GM18909 (cell line): ENCODE measurements around the gene MAP7.
A peak's percentile ranks its signal among the peaks of the same experiment; 100 is the strongest.
"Not testable (repeated sequence)": the region's sequence is repeated elsewhere in the genome, so short reads cannot be mapped to it uniquely, and the experiment has no call there.

Experiments used
- ATAC-seq: cut with Tn5 transposase; IDR thresholded peaks from one replicate; pipeline ENCODE4 v1.9.1; 2021; ENCODE audit warnings: mild to moderate bottlenecking; ENCODE audit not compliant: unreplicated experiment, poor library complexity

Gene MAP7

GRCh38 chr6:136318676-136319075 lies 231.5 kb downstream of the MAP7 start:
- no peak for ATAC-seq

- ATAC-seq = no peak
These were observed 232.3 kb downstream of the MAP7 start for GRCh38 chr6:136317971-136318370.

- peak; percentile 70 for ATAC-seq
These were observed 233.1 kb downstream of the MAP7 start for GRCh38 chr6:136317021-136317694.

DNA sequence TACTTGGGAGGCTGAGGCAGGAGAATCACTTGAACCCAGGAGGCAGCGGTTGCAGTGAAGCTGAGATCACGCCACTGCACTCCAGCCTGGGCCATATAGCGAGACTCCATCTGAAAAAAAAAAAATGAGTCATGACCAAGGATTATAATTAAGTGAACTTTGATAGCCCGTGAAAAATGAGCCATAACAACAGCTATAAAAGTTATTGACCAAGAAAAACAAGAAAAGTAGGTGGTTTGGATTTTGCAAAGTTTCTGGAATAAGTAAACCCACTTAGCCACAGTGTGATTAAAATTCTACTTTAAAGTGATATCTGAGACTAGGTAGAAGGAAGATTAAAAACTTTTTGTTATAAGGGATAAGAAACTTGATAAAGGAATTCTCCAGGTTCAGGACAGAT lies 234.6 kb downstream of the MAP7 start:
- ATAC-seq = no peak

DNA sequence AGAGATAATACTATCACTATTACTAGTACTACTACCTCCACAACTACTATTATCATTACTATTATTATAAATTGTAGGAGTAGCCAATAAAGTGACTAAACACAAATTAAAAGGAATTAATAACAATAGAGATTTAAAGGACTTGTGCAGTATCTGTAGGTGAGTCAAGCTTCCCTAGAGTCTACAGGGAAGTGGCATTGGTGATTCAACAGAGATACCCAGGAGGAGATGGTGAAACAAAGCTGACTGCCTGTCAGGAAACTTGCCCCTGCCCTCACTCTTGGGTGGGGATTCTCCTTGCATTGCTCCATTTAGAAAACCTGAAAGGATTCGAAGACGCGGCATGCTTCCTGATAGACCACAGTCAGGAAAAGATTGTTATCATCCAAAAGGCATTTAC lies 237.2 kb downstream of the MAP7 start:
- ATAC-seq = no peak

DNA sequence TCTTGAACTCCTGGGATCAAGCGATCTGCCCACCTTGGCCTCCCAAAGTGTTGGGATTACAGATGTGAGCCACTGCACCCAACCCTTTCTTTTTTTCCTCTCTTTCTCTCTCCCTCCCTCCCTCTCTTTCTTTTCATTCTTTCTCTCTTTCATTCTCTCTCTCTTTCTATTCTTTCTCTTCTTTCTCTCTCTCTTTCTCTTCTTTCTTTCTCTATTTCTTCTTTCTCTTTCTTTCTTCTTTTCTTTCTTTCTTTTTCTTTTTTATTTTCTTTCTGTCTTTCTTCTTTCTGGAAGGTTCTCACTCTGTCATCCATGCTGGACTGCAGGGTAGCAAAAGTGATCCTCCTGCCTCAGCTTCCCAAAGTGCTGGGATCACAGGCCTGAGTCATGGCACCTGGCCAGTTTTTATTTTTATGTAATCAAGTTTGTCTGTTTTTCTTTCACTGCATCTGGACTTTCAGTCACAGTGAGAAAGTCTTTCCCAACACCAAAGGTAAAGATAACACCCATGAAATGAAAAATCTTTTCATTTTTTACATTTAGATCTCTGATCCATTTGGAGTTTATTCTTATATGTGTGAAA lies 240.4 kb downstream of the MAP7 start:
- no peak for ATAC-seq

DNA sequence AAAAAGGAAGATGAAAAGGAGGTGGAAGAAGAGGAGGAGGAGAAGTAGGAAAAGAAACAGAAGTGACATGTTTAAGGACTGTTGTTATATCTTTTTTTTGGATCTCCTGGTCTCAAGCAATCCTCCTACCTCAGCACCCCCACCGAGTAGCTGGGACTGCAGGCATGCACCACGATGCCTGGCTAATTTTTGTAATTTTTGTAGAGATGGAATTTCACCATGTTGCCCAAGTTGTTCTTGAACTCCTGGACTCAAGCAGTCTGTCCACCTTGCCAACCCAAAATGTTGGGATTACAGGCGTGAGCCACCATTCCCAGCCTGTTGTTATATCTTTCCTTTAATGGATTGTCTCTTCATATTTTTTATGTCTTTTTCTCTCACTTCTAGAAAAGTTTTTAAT lies 241.1 kb downstream of the MAP7 start:
- ATAC-seq = no peak

GRCh38 chr6:136308469-136308868 lies 241.8 kb downstream of the MAP7 start:
- not testable (repeated sequence) for ATAC-seq

- ATAC-seq = no peak
These were observed 242.9 kb downstream of the MAP7 start for GRCh38 chr6:136307351-136307750.

DNA sequence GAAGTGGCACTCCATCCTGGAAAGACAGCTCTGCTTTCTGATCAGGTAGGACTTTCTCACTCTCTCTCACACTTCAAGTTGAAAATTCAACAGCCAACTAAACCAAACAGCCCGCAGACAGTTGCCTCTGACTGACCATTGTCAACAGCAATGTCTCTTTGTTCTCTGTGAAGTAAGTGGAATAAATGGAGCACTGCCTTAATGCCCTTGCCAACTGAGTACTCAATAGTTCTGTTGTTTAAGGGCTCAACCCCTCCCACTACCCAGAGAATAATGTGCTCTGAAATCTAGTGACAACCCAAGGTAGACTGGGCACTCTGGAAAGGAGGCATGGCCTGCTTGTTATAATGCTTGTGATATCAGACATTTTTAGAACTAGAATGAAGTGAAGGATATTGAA lies 243.8 kb downstream of the MAP7 start:
- ATAC-seq = no peak

GRCh38 chr6:136304410-136304809 lies 245.8 kb downstream of the MAP7 start:
- ATAC-seq = no peak

DNA sequence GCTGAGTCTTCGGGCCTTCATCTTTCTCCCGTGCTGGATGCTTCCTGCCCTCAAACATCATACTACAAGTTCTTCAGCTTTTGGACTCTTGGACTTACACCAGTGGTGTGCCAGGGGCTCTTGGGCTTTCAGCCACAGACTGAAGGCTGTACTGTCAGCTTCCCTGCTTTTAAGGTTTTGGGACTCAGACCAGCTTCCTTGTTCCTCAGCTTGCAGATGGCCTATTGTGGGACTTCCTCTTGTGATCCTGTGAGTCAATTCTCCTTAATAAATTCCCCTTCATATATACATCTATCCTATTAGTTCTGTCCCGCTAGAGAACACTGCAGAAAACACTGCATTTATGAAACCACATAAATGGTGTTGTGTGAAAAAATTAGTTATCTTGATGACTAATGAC lies 246.7 kb downstream of the MAP7 start:
- ATAC-seq = no peak

GRCh38 chr6:136294621-136295020 lies 255.6 kb downstream of the MAP7 start:
- ATAC-seq = no peak
